Stimulated activated CD8-positive, alpha-beta memory T cell treated with anti-CD3 and anti-CD28 coated beads, Interleukin-2, amount 100 ng/mL, for 1 hour (primary cell): ENCODE measurements around the gene ATP6V0A1.
"Not testable (repeated sequence)": the region's sequence is repeated elsewhere in the genome, so short reads cannot be mapped to it uniquely, and the experiment has no call there.

ENCODE experiments used
- DNase-seq, 2 donors: peaks; one replicate each; pipeline ENCODE4 v3.0.0-alpha.2; 2020; ENCODE audit warnings: low read depth in 2 of 2

Gene ATP6V0A1

DNA sequence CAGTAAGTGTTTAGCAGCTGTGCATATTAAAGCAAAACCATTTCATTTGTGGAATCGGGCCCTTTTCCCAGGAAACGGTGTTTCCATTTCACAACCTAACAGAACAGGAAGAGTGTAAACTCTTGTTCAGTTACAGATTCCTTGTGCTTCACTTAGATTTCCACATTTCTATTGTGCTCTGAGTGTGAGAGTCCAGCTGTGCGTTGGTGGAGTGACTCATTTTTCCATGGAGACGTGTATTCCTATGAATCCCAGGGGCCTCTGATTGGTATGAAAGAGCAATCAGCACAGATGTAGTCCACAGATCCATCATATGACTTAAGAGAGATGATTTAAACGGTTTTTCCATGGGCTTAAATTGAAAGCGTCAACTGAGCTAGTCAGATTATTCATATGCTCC lies 22.3 kb upstream of the ATP6V0A1 start:
- no peak for DNase-seq

DNA sequence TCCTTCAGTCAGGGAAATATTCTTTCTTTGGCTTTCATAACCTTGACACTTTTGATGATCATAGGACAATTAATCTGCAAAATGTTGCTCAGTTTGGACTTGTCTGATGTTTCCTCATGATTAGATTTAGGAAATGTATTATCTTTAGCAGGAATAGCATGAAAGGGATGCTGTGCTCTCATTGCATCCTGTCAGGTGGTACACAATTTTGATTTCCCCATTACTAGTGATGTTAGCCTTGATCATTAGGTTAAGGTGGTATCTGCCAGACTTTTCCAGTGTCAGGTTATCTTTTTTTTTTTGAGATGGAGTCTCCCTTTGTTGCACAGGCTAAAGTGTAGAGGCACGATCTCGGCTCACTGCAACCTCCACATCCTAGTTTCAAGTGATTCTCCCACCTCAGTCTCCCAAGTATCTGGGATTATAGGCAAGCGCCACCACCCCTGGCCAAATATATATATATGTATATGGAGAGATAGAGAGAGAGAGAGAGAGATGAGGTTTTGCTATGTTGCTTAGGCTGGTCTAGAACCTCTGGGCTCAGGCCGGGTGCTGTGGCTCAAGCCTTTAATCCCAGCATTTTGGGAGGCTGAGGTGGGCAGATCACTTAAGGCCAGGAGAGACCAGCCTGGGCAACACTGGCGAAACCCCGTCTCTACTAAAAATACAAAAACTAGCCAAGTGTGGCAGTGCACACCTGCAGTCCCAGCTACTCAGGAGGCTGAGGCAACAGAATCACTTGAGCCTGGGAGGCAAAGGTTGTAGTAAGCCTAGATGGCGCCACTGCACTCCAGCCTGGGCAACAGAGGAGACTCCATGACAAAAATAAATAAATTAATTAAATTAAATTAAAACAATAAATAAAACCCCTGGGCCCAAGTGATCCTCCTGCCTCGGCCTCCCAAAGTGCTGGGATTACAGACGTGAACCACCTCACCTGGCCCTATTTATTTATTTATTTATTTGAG lies 19.8 kb upstream of the ATP6V0A1 start:
- DNase-seq, result no peak

DNA sequence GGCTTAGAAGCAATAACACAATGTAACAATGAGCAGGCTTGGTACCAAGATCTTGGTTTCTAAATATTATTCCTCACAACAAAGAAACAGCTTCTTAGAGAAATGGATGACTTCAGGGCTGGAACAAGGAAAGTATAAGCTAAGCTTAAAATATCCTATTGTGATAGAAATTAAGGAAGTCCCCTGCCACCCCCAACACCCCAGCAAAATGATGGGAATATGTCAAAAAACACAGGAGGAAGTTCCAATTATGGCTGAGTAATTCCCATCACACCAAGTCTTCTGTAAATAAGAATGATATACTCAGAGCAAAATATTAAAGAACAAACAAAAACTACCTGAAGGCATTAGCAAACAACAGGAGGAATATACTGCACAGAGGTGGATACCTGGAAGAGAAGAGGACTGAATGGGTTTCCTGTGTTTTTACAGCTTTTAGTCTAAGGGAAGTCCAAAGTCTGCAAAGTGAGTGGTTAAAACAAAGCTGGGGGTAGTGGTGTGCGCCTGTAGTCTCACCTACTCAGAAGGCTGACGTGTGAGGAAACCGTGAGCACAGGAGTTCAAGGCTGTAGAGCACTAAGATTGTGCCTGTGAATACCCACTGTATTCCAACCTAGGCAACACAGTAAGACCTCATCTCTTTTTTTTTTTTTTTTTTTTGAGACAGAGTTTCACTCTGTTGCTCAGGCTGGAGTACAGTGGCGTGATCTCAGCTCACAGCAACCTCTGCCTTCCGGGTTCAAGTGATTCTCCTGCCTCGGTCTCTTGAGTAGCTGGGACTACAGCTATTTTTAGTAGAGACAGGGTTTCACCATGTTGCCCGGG lies 17.1 kb upstream of the ATP6V0A1 start:
- no peak for DNase-seq

DNA sequence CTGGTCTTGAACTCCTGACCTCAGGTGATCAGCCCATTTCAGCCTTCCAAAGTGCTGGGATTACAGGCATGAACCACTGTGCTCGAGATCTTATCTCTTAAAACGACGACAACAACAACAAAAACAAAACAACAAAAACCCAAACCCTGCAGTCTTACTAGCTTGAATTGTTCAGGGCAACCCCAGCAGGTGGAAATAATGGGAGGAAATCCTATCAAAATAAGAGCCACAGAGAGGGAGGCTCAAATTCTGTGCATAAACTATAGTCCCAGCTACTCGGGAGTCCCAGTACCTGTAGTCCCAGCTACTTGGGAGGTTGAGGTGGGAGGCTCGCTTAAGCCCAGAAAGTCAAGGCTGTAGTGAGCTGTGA lies 16.5 kb upstream of the ATP6V0A1 start:
- no peak for DNase-seq

DNA sequence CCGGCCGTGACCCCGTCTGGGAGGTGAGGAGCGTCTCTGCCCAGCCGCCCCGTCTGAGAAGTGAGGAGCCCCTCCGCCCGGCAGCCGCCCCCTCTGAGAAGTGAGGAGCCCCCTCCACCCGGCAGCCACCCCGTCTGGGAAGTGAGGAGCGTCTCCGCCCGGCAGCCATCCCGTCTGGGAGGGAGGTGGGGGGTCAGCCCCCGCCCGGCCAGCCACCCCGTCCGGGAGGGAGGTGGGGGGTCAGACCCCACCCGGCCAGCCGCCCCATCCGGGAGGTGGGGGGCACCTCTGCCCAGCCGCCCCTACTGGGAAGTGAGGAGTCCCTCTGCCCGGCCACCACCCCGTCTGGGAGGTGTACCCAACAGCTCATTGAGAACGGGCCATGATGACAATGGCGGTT lies 9.5 kb upstream of the ATP6V0A1 start:
- DNase-seq, result not testable (repeated sequence)

DNA sequence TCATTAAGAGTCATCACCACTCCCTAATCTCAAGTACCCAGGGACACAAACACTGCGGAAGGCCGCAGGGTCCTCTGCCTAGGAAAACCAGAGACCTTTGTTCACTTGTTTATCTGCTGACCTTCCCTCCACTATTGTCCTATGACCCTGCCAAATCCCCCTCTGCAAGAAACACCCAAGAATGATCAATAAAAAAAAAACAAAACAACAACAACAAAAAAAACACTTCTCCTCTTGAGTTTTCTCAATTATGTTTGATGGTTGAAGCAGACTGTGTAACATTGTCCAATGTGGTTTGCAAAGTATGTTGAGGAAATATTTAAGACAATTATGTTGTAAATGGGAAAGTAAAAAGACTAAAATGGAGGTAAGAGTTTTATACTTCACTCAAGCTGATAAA lies 8.8 kb upstream of the ATP6V0A1 start:
- not testable (repeated sequence) for DNase-seq

DNA sequence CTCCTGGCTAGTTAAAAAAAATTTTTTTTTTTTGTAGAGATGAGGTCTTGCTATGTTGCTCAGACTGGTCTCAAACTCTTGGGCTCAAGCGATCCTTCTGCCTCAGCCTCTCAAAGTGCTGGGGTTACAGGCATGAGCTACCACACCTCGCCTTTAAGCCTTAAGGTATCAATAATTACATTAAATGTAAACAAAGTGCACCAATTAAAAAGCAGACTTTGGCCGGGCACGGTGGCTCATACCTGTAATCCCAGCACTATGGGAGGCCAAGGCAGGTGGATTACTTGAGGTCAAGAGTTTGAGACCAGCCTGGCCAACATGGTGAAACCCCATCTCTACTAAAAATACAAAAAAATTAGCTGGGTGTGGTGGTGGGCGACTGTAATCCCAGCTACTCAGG lies 7.4 kb upstream of the ATP6V0A1 start:
- DNase-seq, result not testable (repeated sequence)

DNA sequence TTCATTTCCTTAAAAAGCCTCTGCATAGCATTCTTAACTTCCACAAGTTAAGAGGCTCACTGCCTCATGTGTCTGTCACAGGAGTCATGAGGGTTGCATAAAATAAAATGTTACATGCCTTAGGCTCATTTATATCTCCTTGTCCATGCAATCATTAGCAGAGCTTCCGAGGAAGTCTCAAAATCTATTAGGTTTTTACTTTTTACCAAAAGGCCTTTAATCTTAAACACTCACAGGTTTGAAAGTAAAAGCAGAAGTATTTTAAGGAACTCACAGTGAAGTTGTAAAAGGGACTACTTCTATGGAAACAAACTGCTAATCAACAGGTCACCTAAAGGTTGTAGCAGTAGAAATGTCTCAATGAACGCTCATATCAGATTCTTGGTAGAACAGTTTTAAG lies 5.2 kb upstream of the ATP6V0A1 start:
- DNase-seq, result no peak

DNA sequence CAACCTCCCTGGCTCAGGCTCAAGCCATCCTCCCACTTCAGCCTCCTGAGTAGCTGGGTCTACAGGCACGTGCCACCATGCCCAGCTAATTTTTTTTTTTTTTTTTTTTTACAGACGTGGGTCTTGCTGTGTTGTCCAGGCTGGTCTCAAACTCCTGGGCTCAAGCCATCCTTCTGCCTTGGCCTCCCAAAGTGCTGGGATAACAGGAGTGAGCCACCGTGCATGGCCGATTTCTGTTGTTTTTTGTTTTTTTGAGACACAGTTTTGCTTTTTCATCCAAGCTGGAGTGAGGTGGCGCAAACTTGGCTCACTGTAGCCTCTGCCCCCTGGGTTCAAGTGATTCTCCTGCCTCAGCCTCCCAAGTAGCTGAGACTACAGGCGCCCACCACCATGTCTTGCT lies 3.7 kb upstream of the ATP6V0A1 start:
- not testable (repeated sequence) for DNase-seq

DNA sequence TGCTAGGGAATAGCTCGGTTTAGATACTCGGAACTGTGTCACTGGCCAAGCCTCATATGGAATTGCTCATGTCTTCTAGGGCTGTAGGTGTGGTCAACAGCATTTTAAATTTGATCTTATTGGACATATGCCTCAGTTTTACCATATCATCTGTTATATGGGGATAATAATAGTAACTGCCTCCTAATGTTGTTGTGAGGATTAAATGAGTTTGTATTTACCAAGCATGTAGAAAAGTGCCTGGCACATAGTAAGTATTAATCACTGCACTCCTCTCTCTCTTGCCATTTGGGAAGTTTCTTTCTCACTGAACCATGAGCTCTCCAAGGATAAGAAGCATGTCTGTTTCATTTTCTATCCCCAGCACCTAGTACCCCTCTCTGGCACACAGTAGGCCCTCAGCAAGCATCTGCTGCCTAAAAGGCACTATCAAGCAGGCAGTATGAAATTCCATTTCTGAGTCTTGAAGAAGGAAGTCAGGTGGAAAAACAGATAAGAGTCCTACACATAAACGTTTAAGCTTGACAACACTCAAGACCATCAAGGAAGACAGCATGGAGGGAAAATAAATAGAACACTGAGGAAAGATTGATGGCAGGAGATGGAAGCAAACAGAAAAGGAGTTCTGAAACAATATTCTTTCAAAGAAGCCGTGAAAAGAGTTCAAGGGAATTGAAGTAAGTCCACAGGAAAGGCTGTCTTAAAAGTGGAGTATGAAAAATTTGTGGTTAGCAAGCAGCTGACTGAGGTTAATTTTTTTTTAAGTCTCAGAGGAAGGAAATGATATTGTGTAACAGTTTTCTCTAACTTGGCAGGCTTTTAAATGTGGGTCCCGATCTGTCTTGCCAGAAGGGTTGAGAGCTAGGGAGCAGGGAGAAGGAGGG lies 2.2 kb upstream of the ATP6V0A1 start:
- DNase-seq, result no peak

DNA sequence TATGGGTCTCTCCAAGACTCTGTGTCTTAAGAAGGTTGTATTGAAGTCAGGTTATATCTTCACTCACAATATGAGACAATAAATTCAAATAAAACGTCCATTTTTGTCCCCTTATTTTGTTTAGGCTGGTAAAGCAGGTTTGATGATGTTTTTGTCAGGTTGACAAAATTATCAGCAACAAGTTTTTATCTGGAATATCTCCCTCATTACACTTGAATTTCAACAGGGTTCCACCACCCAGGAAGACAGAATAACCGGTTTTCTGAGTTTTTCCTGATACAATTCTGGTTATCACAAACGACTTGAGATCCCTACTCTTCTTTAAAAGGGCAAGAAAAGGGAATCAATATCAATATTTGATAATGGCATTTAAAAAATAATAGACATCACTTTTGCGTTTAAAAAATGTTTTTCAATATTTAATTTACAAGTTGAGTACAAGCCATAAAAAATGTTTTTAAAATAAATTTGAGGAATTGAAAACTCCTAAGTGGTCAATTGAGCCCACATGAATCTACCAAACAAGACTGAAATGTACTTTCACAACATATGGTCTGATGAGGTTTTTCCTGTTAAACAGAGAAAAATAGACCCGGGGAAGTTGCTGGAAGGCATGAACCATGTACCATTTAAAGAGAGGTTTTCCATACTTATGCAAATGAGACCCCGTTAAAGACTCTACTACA lies 1.4 kb upstream of the ATP6V0A1 start:
- no peak for DNase-seq

DNA sequence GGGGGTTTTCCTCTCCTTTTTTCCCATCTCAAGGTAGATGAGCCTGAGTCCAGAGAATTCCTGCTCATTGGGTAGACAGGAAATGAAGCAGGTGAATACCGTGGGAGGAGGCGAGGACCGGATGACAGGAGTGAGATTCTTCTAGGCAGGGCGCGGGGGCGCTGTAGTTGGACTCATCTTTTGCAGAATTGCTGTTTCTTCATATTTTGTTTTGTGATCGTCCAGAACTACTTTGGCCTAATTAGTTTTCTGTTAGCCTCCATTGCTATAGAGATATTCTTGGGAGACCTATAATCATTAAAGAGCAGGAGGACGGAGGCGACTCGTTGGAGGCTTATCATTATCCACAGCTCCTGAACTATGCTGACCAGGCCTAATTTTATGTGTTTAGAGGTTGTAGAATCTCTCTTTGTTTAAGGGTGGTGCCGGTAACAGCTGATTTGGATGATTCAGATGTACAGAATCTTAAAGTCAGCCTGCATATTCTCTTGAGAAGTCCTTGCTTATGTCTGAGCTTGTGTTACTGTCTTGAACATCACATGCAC lies 650 bp downstream of the ATP6V0A1 start:
- no peak for DNase-seq

DNA sequence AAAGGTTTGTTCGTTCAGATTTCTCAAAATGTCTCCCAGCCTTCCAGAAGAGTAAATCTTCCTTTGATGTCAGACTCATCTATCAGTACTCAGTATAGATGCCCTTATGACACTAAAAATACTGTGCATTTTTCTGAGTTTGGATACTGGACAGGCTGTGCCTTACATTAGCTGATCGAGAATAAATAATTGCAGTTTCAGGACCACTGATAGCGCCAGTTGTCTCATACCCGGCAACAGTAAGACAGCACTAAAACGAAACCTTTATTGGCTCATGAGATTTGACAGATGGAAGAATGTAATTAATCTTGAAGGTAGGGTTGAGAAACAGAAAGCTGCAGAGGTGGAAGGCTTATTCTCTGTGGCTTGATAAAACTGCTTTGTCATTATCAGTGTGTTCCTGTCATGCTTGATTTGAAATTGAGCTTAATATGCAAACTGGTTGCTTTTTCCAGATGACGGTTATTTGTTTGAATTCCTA lies 1.2 kb downstream of the ATP6V0A1 start:
- no peak for DNase-seq

DNA sequence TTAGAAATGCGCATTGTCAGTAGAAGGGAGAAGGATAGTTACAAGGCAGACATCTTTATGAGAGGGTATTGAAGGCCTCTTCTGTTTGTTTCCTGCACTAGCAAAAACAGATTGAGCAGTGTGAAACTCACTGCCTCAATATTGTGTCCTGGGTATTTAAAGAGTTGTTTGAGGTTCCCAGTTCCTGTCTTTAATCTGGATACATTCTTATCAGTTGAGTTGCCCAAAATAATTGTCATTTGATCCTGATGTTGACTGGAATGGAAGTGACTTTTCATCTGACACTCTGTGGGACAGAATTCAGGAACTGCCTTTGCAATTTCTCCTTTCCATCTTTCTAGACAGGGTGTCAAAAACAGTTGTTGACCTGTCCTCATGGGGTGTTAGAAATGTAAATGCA lies 1.7 kb downstream of the ATP6V0A1 start:
- DNase-seq, result no peak

DNA sequence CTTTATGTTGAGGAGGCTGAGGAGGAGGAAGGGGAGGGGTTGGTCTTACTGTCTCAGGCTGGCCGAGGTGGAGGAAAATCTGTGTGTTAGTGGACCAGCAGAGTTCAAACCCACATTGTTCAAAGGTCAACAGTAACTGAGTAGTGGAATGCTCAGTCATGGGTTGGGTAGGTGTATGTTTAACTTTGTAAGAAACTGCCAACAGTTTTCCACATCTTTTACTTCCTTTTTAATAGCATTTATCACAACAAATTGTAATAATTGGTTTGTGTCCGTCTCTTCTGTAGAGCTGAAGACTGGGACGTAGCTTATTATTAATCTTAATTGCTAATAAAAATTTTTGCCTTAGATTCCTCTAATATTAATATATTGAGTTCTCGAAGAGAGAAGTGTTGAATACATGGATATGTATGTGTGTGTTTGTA lies 5.3 kb downstream of the ATP6V0A1 start:
- no peak for DNase-seq

DNA sequence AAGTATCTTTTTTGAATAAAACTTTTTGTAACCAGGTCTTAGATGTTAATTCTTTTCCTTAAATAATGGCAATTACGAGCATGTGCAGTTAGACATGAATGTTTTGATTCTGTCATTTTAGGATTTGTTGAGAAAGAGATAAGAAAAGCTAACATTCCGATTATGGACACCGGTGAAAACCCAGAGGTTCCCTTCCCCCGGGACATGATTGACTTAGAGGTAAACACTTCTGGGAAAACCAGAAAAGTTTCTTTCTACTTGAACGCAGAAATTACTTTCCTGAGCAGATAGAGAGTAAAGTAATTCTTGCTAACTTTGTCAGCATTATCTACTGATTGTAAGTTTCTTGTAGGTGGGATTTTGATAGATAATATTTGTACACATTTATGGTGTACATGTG lies 9.2 kb downstream of the ATP6V0A1 start:
- no peak for DNase-seq

DNA sequence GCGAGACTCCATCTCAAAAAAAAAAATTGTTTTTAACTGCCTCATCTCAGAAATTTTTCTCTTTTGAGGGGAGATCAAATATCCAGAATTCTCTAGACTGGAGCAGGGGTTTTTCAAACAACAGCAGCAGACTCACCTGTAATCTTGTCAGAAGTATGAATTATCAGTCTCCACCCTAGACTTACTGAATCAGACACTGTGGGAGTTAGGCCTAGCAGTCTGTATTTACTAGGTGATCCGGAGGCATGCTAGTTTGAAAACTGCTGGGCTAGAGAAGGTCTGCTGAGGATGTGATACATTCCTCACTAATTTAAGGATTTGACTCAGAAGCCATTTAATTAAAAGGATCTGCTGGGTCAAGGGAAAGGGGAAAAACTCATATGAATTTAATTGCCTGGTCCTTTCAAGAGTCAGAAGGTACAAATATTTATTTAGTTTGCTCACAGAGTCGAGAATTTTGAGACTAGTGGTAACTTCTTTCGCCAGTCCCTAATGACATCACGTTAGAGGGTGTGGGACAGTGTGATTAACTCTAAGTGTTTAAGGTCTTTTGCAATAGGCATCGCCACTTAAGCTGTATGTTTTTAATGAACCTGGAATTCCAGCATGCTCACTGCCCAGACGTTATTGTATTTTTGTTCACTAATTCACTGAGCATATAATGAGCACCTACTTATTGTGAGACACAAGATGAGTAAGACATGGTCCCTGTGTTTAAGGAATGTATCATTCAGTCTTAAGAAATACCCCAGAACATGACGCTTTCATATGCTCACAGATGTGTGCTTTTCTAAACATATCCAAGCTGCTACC lies 14.2 kb downstream of the ATP6V0A1 start:
- DNase-seq, result no peak

DNA sequence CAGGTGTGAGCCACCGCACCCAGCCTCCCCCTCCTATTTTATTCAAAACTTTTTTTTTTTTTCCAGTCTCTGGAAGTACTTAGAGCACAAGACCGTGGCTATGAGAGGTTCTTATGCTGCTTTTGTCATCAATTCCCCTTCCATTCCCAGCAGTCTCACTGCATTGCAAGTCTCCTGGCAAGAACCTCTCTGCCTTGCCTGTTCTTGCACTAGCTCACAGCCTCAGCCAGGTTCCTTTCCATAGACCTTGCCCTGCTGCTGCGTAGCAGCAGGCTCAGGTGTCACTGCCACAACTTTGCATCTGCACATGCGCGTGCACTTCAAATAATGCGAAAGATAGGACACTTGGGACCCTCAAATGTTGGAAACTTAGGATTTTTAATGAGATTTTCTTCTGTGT lies 15.6 kb downstream of the ATP6V0A1 start:
- no peak for DNase-seq

DNA sequence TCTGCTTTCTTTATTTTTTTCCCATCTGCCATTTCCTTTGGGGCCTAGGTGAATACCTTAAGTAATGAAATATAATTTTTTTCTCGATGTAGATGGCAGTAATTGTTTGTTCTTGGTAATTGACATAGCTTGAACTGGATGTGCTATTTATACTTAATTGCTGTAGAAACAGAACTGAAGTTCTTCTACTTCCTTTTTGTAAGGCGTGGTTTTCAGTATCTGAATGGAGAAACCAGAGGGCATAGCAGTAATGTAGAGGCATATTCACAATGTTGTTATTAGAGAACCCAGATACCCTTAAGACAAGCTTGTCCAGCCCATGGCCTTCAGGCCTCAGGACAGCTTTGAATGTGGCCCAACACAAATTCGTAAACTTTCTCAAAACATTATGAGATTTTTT lies 16.4 kb downstream of the ATP6V0A1 start:
- DNase-seq, result no peak

DNA sequence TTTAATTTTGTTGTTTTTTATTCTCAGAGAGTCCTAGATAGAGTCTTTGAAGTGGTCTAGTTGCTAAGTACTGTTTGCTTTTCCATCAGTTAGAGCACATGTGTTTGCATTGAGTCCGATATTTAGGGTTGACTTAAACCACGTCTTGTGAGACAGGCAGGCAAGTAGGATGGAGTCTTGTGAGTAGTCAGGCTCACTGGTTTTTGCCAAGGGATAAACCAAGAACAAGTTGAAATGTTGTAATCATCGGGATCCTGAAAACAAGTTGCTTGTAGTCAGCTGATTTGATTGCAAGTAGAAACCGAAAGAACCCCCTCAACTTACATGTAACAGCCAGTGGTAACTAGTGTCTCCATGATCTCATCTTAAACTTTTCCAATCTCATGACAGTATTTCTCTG lies 17.2 kb downstream of the ATP6V0A1 start:
- no peak for DNase-seq
